SU-DHL-6 (cell line): Measurements from ENCODE around the gene CPB2.

Experiments used
- CTCF ChIP-seq: fragments of 200-600 bp; sonication (generic); IDR thresholded peaks from one replicate; pipeline ENCODE4 v1.5.1; 2017; ENCODE audit warnings: antibody characterized with exemption, mild to moderate bottlenecking, low read length, moderate library complexity; ENCODE audit not compliant: insufficient read depth, poor library complexity, severe bottlenecking
- EZH2phosphoT487 ChIP-seq: fragments of 200-600 bp; sonication (generic), shearing (Covaris generic); conservative IDR thresholded peaks from 2 replicates; pipeline ENCODE4 v1.6.1; 2018; ENCODE audit warnings: mild to moderate bottlenecking, antibody characterized with exemption, low read length, moderate library complexity, mixed read lengths

GRCh38 chr13:46122304-46122703 lies 17.5 kb upstream of the CPB2 start:
- TF ChIP-seq CTCF (no peak), EZH2phosphoT487 (no peak)
